SK-N-MC (cell line): ENCODE results near the gene RAB11FIP2.

Experiments used
- EZH2 ChIP-seq: fragments of 200-600 bp; sonication (generic); IDR thresholded peaks from one replicate; pipeline ENCODE4 v1.6.1; 2017; ENCODE audit warnings: antibody characterized with exemption
- FOXP2 ChIP-seq: optimal IDR thresholded peaks from 2 replicates; pipeline ENCODE3; 2011; ENCODE audit warnings: mild to moderate bottlenecking, moderate library complexity; ENCODE audit not compliant: insufficient read depth; ENCODE audit errors: extremely low read length, control extremely low read depth
- POLR2AphosphoS5 ChIP-seq: IDR thresholded peaks from 2 replicates; pipeline ENCODE4 v1.6.1; 2012; ENCODE audit warnings: mild to moderate bottlenecking, low read depth, low read length, borderline replicate concordance

DNA sequence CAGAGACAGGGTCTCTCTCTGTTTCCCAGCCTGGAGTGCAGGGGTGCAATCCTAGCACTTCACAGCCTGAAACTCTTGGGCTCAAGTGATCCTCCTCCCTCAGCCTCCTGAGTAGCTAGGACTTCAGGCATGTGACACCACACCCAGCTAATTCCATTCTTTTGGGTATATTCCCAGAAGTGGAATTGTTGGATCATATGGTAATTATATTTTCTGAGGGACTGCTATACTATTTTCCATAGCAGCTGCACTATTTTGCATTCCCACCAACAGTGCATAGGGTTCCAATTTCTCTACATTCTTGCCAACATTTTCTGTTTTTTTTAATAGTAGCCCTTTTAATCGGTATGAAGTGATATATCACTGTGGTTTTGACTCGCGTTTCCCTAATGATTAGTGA, 30.0 kb upstream of the RAB11FIP2 start:
- no peak for TF ChIP-seq EZH2
- no peak for TF ChIP-seq POLR2AphosphoS5
- TF ChIP-seq FOXP2, result no peak
